ENCODE data around the gene SMAD7. TPM values are rescaled to one million over a fixed set of nuclear protein-coding genes. Genes with fewer than 3 reads are reported as not detected.

Gene SMAD7
- total RNA-seq, 1 donor from 2014 or later, result 61.2 TPM

DNA sequence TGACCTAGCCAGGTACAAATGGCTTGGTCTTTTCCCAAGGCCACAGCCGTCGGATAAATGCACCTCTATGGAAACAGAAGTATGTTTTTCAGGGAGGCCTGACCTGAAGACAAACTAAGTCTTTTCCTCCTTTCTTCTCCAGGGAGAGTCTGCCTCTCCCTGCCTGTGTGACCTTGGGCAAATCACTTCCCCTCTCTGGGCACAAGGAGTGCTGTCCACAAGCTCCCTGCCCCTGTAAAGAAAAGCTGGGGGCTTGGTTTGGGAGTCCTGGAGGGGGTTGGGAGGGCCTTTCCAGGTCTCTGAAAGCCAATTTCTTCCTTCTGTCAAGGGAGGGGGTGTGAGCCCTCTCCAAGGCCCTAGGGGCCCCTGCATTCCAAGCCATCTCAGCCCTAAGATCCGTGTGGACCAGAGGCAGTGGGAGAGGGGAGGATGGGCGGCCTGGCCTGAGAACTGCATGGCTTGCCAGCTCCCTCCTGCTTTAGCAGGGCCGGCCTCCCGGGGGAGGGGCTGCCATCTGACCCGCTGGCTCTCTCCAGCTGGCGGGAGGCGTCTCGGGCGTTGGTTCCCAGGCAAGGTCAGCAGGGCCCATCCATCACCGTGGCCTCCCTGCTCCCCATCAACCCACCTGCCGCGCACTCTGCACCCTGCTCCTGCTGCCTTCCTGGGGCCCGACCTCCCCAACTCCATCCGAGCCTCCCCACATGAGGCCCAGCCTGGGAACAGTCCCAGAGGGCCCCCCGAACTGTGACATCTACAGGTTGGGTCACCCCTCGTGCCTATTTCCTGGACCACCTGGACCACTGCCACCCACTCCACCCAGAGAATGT is 61.4 kb downstream of the SMAD7 start:
- DNase-seq (ENCODE audit: low spot score), result peak; percentile 81
- peaks cover 59% of the 10 kb centered on the region for H3K4me1 Mint-ChIP-seq (ENCODE audit: low read depth)
- peak overlapping the region; percentile 17 for H3K27ac Mint-ChIP-seq (ENCODE audit: unreplicated experiment)
- no peaks in the 10 kb centered on the region for H3K36me3 Mint-ChIP-seq (ENCODE audit: low read depth)
- TF ChIP-seq, protein P1, sequence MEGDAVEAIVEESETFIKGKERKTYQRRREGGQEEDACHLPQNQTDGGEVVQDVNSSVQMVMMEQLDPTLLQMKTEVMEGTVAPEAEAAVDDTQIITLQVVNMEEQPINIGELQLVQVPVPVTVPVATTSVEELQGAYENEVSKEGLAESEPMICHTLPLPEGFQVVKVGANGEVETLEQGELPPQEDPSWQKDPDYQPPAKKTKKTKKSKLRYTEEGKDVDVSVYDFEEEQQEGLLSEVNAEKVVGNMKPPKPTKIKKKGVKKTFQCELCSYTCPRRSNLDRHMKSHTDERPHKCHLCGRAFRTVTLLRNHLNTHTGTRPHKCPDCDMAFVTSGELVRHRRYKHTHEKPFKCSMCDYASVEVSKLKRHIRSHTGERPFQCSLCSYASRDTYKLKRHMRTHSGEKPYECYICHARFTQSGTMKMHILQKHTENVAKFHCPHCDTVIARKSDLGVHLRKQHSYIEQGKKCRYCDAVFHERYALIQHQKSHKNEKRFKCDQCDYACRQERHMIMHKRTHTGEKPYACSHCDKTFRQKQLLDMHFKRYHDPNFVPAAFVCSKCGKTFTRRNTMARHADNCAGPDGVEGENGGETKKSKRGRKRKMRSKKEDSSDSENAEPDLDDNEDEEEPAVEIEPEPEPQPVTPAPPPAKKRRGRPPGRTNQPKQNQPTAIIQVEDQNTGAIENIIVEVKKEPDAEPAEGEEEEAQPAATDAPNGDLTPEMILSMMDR (IDR thresholded peaks at IDR 0.05), result peak; percentile 36
- H3K27me3 Mint-ChIP-seq (ENCODE audit: low read depth), result no peaks in the 10 kb centered on the region
- H3K4me3 Mint-ChIP-seq (ENCODE audit: unreplicated experiment), result no peak overlapping the region
- H3K9me3 Mint-ChIP-seq (ENCODE audit: low read depth), result no peaks in the 10 kb centered on the region

- Mint-ChIP-seq H3K27me3 (ENCODE audit: low read depth) (no peaks in the 10 kb centered on the region), H3K36me3 (ENCODE audit: low read depth) (no peaks in the 10 kb centered on the region), H3K9me3 (ENCODE audit: low read depth) (no peaks in the 10 kb centered on the region), H3K4me1 (ENCODE audit: low read depth) (peaks cover 62% of the 10 kb centered on the region), H3K27ac (ENCODE audit: unreplicated experiment) (no peak overlapping the region), H3K4me3 (ENCODE audit: unreplicated experiment) (no peak overlapping the region)
- TF ChIP-seq, protein P1 (IDR thresholded peaks at IDR 0.05), result no peak
- DNase-seq (ENCODE audit: low spot score), result peak; percentile 44
Observed at GRCh38 chr18:48888773-48889080, 62.0 kb downstream of the SMAD7 start.

- H3K4me1 Mint-ChIP-seq (ENCODE audit: low read depth), result peaks cover 57% of the 10 kb centered on the region
- no peak overlapping the region for H3K27ac Mint-ChIP-seq (ENCODE audit: unreplicated experiment)
- H3K36me3 Mint-ChIP-seq (ENCODE audit: low read depth), result no peaks in the 10 kb centered on the region
- DNase-seq (ENCODE audit: low spot score), result peak; percentile 72
- TF ChIP-seq, protein P1 (IDR thresholded peaks at IDR 0.05), result no peak
- no peak overlapping the region for H3K4me3 Mint-ChIP-seq (ENCODE audit: unreplicated experiment)
- H3K9me3 Mint-ChIP-seq (ENCODE audit: low read depth), result no peaks in the 10 kb centered on the region
- no peaks in the 10 kb centered on the region for H3K27me3 Mint-ChIP-seq (ENCODE audit: low read depth)
Observed at GRCh38 chr18:48887905-48888772, 62.6 kb downstream of the SMAD7 start.

GRCh38 chr18:48887294-48887904 is 63.4 kb downstream of the SMAD7 start:
- H3K4me3 Mint-ChIP-seq (ENCODE audit: unreplicated experiment), result no peak overlapping the region
- peaks cover 53% of the 10 kb centered on the region for H3K4me1 Mint-ChIP-seq (ENCODE audit: low read depth)
- DNase-seq (ENCODE audit: low spot score), result peak; percentile 63
- H3K36me3 Mint-ChIP-seq (ENCODE audit: low read depth), result no peaks in the 10 kb centered on the region
- H3K27ac Mint-ChIP-seq (ENCODE audit: unreplicated experiment), result no peak overlapping the region
- TF ChIP-seq, protein P1 (IDR thresholded peaks at IDR 0.05), result no peak
- H3K27me3 Mint-ChIP-seq (ENCODE audit: low read depth), result no peaks in the 10 kb centered on the region
- H3K9me3 Mint-ChIP-seq (ENCODE audit: low read depth), result no peaks in the 10 kb centered on the region

All from chondrocyte (in vitro differentiated cells).